Right renal pelvis (tissue), 4 donors: ENCODE results near the gene ADARB2. TPM values are rescaled to one million over a fixed set of nuclear protein-coding genes. Genes with fewer than 3 reads are reported as not detected.
"Not testable (repeated sequence)": the region's sequence is repeated elsewhere in the genome, so short reads cannot be mapped to it uniquely, and the experiment has no call there.

Experiments
- DNase-seq, 4 donors: peaks; one replicate each; pipeline ENCODE4 v3.0.0-alpha.2; 2013; ENCODE audit warnings: low read depth in 4 of 4, low spot score in 3 of 4, missing footprints in 1 of 4
- polyA plus RNA-seq, 4 donors: library from polyadenylated mRNA; unstranded; fragments of 120-200 nt; gene quantifications; one replicate each; pipeline ENCODE4 v1.2.1, GENCODE V29; 2013; ENCODE audit not compliant: insufficient read length in 4 of 4

ADARB2 gene
- polyA plus RNA-seq: 1 to 10 TPM in 3 of 4 donors, under 1 TPM in 1; 0.90 to 1.8 (median 1.4) TPM

DNA sequence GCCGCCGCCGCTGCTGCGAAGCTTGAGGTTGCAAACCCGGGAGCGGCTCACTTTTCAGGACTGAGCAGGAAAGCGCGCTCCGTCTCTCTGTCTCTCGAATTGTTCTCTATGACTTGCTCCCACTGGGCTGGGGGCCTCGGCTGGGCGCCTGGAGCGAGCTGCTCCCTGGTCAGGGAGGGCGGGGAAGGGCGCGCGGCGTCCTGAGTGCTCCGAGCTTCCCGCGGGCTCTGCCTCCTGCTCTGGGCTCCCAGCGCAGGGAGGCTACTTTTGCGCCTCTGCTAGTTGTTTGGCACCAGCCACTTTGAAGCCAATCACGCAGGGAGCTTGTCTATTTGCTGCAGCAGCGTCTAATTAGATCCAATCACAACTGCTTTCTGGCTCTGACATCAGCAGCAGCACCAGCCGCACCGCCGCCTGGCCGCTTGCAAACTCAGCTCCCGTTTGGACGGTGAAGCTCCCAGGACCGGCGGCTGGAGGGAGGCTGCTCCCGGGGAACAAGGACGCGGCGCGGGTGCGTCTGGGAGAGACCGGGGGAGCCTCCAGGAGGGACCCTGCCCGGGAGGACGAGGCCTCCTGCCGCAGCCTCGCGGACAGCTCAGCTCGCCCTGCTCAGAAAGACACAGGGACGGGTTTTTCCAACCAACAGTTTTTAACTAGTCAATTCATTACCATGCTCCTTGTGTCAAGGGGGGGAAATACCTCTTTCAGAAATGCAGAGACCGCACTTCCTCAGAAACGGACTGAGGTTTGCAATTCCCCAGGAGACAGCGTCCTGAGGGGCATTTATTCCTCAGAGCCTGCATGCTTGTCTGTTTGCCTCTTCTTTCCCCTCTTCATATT, at the start of gene ADARB2:
Gene ADARB2 (minus strand): TSS at position 304 of the 840 bp plus-strand sequence.
- DNase-seq: peak; percentile 44 to 53 (median 50)

DNA sequence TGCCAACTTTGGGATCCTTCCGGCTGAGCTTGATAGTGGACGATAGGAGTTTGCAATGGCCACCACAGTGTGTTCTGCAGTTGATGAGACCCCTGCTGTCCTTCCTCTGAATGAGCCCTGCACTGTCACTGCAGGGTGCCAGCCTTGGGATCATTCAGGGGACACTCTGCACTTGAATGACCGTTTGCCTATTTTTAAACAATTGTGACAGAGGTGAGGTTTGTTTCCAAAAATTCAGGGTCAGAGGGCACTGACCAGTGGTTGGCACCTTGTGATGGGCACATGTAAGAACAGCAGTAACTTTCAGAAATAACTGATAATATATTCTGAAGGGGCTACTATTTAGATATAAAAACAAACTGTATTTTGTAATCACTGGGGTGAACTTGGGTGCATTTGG, 48.5 kb upstream of the ADARB2 start:
- DNase-seq: no peak

DNA sequence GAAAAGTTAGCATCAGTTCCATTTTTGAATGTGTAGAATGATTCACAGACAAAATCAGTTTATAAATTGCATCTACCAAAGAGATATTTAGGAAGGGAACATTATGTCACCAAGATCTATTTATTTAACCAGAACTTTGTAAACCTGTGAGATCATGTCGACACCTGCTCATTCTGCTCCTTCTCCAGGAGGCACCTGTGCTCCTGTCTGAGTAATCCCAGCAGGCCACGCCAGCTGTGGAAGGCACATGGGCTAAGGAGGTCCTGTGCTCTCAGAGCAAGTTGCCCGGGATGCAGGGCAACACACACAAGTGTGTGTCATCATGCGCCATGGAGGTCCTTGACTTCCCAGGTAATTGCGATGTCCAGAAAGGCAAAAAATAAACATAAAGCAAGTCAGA, 45.5 kb upstream of the ADARB2 start:
- no peak for DNase-seq

DNA sequence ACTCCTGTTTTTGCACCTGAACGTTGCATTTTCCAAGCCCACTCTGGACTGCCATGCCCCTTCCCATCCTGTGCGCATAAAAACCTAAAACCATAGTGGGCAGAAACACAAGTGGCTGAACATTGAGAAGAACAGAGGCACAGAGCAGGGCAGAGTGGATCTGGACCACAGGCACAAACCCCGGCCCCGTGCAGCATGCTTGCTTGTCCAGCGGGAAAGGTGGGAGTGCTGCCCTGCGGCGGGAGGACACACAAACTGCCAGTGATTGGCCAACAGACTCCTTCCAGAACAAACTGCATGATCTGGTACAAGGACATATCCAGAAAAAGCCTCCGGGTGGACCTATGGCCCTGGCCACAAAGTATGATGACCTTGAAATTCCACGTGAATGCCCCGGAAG, 42.5 kb upstream of the ADARB2 start:
- DNase-seq: no peak

DNA sequence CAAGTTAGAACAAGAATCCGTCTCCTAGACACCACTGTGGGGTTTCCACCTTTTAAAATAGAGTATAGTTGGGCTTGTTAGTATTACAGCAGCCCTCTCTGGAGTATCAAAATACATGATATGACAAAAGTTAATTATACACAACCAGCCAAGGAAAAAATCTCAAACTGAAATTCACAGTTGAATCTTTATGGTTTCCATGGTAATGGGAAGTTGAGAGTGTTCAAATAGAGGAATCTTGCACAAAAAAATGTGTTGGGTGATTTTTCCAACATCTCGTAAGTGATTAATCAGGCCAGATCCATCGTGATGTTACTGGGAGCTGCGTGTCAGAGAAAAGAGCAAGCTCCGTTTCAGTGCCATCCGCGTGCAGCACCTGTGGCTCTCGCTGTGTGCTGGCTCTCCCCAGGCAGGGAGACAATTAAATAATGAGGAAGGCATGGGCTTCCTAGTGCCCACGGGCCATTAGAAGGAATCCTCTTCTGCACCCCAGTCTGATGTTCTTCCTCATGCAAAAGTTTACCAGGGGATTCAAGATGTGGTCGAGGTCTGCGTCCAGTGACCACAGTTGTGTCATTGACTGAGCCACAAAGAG, 41.1 kb upstream of the ADARB2 start:
- DNase-seq: no peak

DNA sequence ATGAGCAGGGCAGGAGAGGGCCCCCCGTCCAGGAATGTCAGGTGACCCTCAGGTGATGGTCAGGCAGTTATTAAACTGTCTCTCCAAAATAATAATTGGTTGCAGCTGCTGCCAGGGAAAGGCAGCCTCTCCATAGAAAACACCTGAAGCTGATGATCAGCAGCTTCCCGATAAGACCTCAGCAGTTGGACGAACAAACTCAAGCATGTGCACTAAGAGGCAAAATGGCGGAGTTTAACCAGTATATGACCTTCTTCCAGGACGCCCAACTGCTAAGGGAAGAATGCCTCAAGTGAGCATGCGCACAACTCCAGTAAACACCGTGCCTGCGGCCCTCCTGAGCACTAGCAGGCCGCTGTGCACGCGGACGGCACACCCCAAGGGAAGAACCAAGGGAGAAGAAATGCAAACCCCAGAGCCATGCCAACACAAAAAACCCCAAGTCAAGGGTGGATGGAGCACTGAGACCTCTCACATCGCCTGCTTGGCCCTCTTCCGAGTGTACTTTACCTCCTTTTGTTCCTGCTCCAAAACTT, 38.9 kb upstream of the ADARB2 start:
- DNase-seq: no peak

DNA sequence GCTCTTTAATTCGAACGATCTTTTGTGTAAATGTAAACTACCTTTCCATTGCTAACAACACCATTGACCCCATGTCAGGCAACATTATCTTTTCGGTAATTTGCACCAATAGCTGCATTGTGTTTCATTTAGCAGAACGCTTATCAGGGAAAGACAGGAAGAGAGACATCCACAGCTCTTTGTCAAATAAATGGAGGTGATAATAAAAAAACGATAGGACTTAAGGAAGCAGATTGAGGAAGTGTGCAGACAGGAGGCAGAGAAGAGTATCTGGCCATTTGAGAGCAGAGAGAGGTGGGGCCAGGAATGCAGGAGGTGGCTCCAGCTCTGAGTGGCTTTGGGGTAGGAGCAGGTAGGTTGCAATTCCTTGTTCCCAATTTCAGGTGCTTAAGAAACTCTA, 37.5 kb upstream of the ADARB2 start:
- DNase-seq: no peak

DNA sequence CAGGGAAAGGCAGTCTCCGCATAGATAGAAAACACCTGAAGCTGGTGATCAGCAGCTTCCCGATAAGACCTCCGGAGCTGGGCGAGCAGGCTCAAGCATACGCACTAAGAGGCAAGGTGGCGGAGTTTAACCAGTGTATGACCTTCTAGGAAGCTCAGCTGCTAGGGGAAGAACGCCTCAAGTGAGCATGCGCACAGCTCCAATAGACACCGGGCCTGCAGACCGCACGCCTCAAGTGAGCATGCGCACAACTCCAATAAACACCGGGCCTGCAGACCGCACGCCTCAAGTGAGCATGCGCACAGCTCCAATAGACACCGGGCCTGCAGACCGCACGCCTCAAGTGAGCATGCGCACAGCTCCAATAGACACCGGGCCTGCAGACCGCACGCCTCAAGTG, 35.9 kb upstream of the ADARB2 start:
- not testable (repeated sequence) for DNase-seq

DNA sequence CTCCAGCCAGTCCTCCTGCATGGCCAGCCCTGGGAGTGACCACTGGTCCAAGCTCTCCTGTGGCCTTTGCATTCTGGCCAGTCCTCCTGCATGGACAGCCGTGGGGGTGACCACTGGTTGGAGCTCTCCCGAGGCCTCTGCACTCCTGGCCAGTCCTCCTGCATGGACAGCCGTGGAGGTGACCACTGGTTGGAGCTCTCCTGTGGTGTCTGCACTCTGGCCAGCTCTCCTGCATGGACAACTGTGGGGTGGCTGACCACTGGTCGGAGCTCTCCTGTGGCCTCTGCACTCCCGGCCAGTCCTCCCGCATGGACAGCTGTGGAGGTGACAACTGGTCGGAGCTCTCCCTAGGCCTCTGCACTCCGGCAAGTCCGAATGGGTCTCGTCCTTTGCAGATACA, 28.7 kb upstream of the ADARB2 start:
- DNase-seq: no peak

DNA sequence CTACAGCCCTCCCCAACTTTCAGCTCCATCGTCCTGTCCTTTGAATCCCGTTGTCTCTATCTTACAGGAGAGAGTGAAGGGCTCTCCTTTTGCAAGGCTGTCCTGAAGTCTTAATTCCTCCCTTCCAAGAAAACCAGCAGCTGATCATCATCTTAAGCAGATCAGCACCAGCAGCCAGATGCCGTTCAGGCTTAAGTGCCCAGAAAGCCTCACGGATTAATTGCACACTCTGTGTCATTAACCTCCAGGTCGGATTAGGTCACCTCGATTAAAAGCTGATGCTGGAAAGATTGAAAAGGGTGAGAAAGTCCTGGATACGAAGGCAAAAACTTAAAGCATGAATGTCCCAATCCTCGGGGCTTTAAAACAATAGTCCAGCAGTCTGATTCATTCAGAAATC, 24.8 kb upstream of the ADARB2 start:
- DNase-seq: no peak

DNA sequence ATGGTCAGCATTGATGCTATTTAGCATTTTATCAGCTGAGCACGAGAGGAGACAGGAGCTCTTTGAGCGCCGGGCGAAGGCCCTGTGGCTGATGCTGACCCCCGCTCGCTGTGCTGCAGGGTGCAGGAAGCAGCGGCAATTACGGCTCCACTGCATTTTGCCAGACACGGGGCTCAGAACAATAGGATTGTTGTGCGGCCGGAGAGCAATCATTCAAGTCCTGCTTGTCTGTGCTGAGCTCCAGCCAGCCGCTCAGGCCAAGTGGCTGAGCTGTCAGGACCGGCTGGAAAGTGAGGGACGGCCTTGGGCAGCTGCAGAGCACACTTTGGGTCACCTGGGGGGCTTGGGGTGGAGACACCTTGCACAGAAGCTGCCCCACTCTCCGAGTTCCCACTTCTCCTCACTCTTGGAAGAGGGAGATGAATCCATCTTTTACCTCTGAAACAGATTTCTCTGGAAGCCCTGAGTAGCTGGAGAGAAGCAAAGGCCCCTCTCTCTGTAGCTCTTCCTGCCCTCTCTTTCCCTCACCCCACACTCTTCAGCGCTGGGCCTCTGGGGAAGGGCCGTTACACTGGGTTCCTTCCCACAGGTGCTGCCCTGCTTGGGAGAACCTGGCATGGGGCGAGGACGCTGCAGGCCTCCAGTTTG, 17.3 kb upstream of the ADARB2 start:
- no peak for DNase-seq

DNA sequence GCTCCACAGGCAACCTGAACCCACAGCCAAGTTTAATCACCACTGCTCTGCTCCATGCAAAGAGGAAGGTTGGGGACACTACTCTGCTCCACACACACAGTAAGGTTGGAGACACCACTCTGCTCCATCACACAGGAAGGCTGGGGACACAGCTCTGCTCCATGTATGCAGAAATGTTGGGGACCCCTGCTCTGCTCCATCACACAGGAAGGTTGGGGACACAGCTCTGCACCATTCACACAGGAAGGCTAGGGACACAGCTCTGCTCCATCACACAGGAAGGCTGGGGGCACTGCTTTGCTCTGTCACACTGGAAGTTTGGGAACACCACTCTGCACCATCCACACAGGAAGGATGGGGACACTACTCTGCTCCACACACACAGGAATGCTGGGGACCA, 14.8 kb upstream of the ADARB2 start:
- no peak for DNase-seq

DNA sequence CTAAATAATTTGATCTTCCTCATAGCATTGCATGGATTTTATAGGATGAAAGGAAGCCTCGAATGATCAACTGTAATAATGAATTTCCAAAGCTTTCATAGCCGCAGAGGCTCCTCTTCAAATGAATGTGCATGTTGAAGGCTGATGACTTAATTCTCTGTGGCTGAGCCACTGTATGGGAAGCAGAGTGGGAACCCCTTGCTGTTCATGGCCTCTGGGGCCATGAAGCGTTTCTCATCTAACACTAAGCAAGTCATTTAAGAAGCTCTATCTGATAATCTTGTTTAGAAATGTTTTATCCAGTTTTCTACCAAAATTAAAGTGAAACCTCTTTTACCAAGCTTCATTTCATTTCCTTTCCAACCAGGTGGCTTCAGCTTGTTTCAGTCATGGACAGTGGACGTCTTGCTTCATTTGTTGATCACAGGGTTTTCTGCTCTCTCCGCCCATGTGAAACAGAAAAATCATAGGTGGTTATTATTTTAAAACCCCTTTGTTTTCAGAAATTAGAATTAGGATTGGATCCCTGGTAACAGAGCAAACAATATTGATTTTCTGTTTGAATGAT, 10.3 kb upstream of the ADARB2 start:
- no peak for DNase-seq

DNA sequence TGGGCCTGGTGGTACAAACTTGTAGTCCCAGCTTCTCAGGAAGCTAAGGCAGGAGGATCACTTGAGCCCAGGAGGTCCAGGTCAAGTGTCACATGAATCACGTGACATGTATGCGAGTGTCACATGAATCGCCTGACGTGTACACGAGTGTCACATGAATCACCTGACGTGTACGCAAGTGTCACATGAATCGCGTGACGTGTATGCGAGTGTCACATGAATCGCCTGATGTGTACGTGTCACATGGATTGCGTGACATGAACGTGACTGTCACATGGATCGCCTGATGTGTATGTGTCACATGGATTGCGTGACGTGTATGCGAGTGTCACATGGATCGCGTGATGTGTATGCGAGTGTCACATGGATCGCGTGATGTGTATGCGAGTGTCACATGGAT, 9.5 kb upstream of the ADARB2 start:
- DNase-seq: no peak

DNA sequence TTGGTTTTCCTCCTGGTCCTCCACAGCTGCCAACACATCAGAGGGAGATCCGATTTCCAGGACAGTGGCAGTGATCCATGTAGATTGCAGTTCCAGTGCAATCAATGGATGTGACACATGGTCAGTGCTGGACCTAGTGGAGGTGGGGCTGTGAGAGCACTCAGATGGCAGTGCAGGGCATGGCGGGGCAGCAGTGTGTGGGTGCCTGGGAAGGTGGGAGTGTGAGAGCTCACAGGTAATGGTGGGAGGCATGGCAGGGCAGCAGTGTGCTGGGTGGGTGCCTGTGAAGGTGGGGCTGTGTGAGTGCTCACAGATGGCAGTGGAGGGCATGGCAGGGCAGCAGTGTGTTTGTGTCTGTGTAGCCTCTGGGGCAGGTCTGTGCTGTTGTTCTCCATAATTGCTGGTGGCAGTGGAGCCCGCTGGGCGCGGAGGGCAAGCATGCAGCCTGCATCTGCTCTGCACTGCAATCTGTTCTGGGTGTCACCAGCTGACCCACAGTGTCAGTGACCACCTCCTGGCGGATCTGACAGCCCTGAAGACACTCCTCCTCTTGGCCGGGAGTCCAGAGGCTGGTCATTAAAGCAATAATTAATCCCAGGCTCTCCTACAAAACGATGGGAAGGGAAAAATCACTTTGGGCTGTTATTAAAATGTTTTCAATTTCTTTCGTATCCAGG, 8.6 kb upstream of the ADARB2 start:
- DNase-seq: no peak

DNA sequence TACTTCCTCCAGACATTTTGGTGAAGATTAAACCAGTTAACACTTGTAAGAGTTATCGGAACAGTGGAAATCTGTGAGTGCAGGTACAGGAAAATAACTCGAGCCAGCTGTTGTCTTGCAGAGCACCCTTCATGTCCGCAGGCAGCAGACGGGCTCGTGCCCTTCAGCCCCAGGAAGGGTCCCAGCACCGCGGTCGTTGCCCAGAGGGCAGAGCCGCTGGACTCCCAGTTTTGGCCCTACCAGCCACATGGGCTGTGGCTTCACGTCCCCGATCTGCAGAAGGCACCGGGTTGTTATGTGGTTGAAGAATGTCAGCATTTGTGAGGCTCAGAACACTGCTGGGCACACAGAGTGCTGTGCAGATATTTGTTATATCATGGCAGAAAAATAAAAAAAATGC, 7.2 kb upstream of the ADARB2 start:
- no peak for DNase-seq

DNA sequence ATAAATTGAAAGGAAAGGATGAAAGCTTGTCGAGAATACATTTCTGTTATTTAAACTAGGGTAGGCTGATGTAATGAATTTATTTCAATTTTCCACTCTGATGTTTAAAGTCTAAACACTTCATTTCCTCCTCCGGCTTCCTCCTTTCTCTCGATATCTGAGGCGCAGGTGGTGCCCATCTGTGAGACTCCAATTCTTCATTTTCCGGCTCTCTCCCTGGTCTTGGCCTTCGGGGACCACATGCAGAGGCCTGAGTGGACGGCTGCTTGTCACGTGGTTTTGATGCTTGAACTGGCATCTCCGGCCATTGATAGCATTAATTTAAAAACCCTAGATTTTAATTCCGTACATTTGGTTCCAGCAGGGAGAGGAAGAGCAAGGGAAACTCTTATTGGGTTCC, 5.8 kb upstream of the ADARB2 start:
- no peak for DNase-seq

DNA sequence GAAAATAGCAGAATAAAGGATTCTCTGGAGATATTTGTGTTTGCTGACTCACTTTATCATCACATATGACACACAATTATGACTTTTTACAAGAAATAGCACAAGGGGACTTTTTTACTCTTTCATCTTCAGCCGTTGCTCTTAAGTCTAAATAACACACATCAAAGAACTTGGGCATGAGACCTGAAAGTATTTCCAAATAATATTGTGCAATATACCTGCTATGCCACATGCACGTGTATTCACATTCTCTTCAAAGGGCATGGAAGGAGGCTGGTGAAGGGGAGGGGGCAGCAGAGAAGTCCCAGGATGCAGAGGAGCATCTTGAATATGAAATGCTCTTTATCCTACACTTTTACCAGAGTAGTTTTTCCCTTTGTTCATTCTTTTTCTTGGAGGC, 4.1 kb upstream of the ADARB2 start:
- DNase-seq: no peak

DNA sequence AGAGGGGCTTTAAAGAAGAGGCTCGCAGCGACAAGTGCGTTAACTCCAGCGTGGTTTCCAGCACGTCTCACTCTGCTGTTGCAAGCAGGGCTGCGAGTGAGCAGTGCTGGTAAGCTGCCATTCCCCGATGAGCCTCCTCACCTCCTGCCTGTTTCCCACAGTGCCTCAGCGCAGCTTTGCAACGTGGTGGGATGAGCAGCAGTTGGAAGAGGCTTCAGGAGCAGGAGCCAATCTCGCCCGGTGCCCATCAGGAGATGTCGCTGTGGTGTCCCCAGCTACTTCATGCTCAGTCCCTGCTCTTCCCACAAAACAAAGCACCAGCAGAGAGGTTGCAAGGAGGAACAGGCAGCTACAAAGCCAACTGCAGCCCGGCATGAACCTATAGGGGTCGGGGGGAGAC, 2.4 kb upstream of the ADARB2 start:
- DNase-seq: no peak

DNA sequence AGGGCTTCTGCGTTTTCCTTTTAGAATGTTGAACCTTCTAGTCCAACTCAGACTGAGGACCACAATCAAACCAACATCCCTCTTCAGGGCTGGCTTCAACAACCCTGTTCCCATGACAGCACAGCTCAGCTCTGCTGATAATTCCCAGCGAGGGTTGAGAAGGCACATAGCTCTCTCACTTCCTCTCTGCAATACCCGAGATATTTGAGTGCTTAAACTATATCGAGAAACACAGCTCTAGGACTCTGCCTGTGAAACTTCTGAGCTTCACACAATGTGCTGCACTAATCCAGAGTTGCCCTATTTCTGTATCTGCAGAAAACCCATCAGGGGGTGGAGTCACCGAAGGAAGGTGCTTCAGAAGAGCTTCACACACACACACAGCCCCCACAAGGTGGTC, 1.6 kb upstream of the ADARB2 start:
- no peak for DNase-seq

DNA sequence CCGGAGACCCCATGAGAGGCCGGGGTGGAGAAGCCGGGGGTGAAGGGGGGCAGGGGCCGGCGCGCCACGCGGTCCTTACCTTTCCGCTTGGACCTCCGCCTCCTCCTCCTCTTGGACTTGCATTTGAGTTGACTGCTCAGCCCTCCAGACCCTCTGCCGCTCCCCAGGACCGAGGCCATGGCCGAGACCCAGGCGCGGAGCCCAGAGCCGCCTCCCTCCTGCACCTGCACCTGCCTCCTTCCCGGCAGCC, 428 bp downstream of the ADARB2 start:
- no peak for DNase-seq
